Measurements from ENCODE around the gene SORCS1.

The SORCS1 gene

GRCh38 chr10:106795619-106796018 lies 368.9 kb downstream of the SORCS1 start:
- DNase-seq: no peak

- DNase-seq: no peak
Measured at GRCh38 chr10:106793617-106794016, 370.9 kb downstream of the SORCS1 start.

- no peak for DNase-seq
Measured at GRCh38 chr10:106789623-106790022, 374.9 kb downstream of the SORCS1 start.

- no peak for DNase-seq
Measured at GRCh38 chr10:106788982-106789381, 375.5 kb downstream of the SORCS1 start.

- DNase-seq: no peak
Measured at GRCh38 chr10:106785528-106785927, 379.0 kb downstream of the SORCS1 start.

- DNase-seq: no peak
Measured at GRCh38 chr10:106780632-106781031, 383.9 kb downstream of the SORCS1 start.

GRCh38 chr10:106777841-106778240 lies 386.7 kb downstream of the SORCS1 start:
- no peak for DNase-seq

- no peak for DNase-seq
Measured at GRCh38 chr10:106775127-106775526, 389.4 kb downstream of the SORCS1 start.

- no peak for DNase-seq
Measured at GRCh38 chr10:106772957-106773356, 391.5 kb downstream of the SORCS1 start.

- no peak for DNase-seq
Measured at GRCh38 chr10:106771154-106771553, 393.4 kb downstream of the SORCS1 start.

GRCh38 chr10:106768204-106768603 lies 396.3 kb downstream of the SORCS1 start:
- DNase-seq: no peak

GRCh38 chr10:106765928-106766327 lies 398.6 kb downstream of the SORCS1 start:
- DNase-seq: no peak

- no peak for DNase-seq
Measured at GRCh38 chr10:106765241-106765754, 399.2 kb downstream of the SORCS1 start.

- no peak for DNase-seq
Measured at GRCh38 chr10:106764360-106764759, 400.1 kb downstream of the SORCS1 start.

GRCh38 chr10:106761906-106762305 lies 402.6 kb downstream of the SORCS1 start:
- DNase-seq: no peak

- DNase-seq: no peak
Measured at GRCh38 chr10:106757521-106757920, 407.0 kb downstream of the SORCS1 start.

GRCh38 chr10:106751091-106751490 lies 413.4 kb downstream of the SORCS1 start:
- DNase-seq: no peak

GRCh38 chr10:106746868-106747267 lies 417.6 kb downstream of the SORCS1 start:
- no peak for DNase-seq

- DNase-seq: no peak
Measured at GRCh38 chr10:106741006-106741530, 423.4 kb downstream of the SORCS1 start.

- DNase-seq: no peak
Measured at GRCh38 chr10:106740071-106740470, 424.4 kb downstream of the SORCS1 start.

GRCh38 chr10:106734220-106734619 lies 430.3 kb downstream of the SORCS1 start:
- no peak for DNase-seq

GRCh38 chr10:106728232-106728631 lies 436.3 kb downstream of the SORCS1 start:
- no peak for DNase-seq

- no peak for DNase-seq
Measured at GRCh38 chr10:106727170-106727569, 437.3 kb downstream of the SORCS1 start.

GRCh38 chr10:106722524-106722923 lies 442.0 kb downstream of the SORCS1 start:
- no peak for DNase-seq

GRCh38 chr10:106720683-106721082 lies 443.8 kb downstream of the SORCS1 start:
- DNase-seq: no peak
